ENCODE results near the gene NRL.

The NRL gene

GRCh38 chr14:24071144-24071697 lies 43.5 kb downstream of the NRL start, which contains the start of gene CPNE6:
Gene CPNE6 (plus strand): TSS chr14:24071562. CDS start chr14:24072937, 1,375 bp downstream.
- FAIRE-seq = no peak

GRCh38 chr14:24070285-24071143 lies 44.2 kb downstream of the NRL start:
- FAIRE-seq (no peak), DNase-seq (ENCODE audit: insufficient read length, low spot score) (no peak)
- no peak for TF ChIP-seq POLR2A (IDR thresholded peaks at IDR 0.05; ENCODE audit: low read depth, low read length)

More at GRCh38 chr14:24071144-24071697, 43.5 kb downstream of the NRL start, which contains the start of gene CPNE6:
- TF ChIP-seq POLR2A (IDR thresholded peaks at IDR 0.05; ENCODE audit: low read depth, low read length) = no peak
- DNase-seq (ENCODE audit: insufficient read length, low spot score) = no peak

GRCh38 chr14:24069411-24069735 lies 45.4 kb downstream of the NRL start:
- no peak for TF ChIP-seq POLR2A (IDR thresholded peaks at IDR 0.05; ENCODE audit: low read depth, low read length)
- no peak for FAIRE-seq
- no peak for DNase-seq (ENCODE audit: insufficient read length, low spot score)

GRCh38 chr14:24068711-24069410 lies 45.9 kb downstream of the NRL start:
- TF ChIP-seq POLR2A (IDR thresholded peaks at IDR 0.05; ENCODE audit: low read depth, low read length) = no peak
- no peak for DNase-seq (ENCODE audit: insufficient read length, low spot score)
- no peak for FAIRE-seq

GRCh38 chr14:24067133-24068082 lies 47.3 kb downstream of the NRL start:
- DNase-seq (ENCODE audit: insufficient read length, low spot score) = no peak
- FAIRE-seq = no peak
- TF ChIP-seq POLR2A (IDR thresholded peaks at IDR 0.05; ENCODE audit: low read depth, low read length) = no peak

- no peak for TF ChIP-seq POLR2A (IDR thresholded peaks at IDR 0.05; ENCODE audit: low read depth, low read length)
- FAIRE-seq = no peak
- DNase-seq (ENCODE audit: insufficient read length, low spot score) = no peak
Measured at GRCh38 chr14:24066496-24067132, 48.1 kb downstream of the NRL start.

GRCh38 chr14:24065408-24065807 lies 49.3 kb downstream of the NRL start:
- DNase-seq (ENCODE audit: insufficient read length, low spot score) (no peak), FAIRE-seq (no peak)
- no peak for TF ChIP-seq POLR2A (IDR thresholded peaks at IDR 0.05; ENCODE audit: low read depth, low read length)

GRCh38 chr14:24064856-24065255 lies 49.9 kb downstream of the NRL start:
- FAIRE-seq (no peak), DNase-seq (ENCODE audit: insufficient read length, low spot score) (no peak)
- TF ChIP-seq POLR2A (IDR thresholded peaks at IDR 0.05; ENCODE audit: low read depth, low read length) = no peak

GRCh38 chr14:24064091-24064795 lies 50.5 kb downstream of the NRL start:
- no peak for DNase-seq (ENCODE audit: insufficient read length, low spot score)
- TF ChIP-seq POLR2A (IDR thresholded peaks at IDR 0.05; ENCODE audit: low read depth, low read length) = no peak
- no peak for FAIRE-seq

GRCh38 chr14:24063263-24063836 lies 51.4 kb downstream of the NRL start:
- no peak for TF ChIP-seq POLR2A (IDR thresholded peaks at IDR 0.05; ENCODE audit: low read depth, low read length)
- DNase-seq (ENCODE audit: insufficient read length, low spot score) (no peak), FAIRE-seq (no peak)

- no peak for DNase-seq (ENCODE audit: insufficient read length, low spot score)
- no peak for FAIRE-seq
- no peak for TF ChIP-seq POLR2A (IDR thresholded peaks at IDR 0.05; ENCODE audit: low read depth, low read length)
Measured at GRCh38 chr14:24062216-24062980, 52.4 kb downstream of the NRL start.

All from H54 (cell line).